PC-3 (cell line): ENCODE results near the gene FOXD1. TPM values are rescaled to one million over a fixed set of nuclear protein-coding genes. Genes with fewer than 3 reads are reported as not detected.

Experiments
- ATAC-seq: fragments of 200-7000 bp; cut with Tn5 transposase; 2 replicates; pipeline ENCODE4 v1.9.1; 2020; ENCODE audit warnings: mild to moderate bottlenecking, moderate library complexity
- BruUV-seq: library from RNA; stranded (reverse); fragments of 400-500 nt; replicated peaks from 2 replicates; lab custom pipeline; 2021; lab: Mats Ljungman, UMichigan
- CTCF ChIA-PET: fragments of 300-600 bp; sonication (Branson Sonifier 250); formaldehyde crosslinking; loops from one replicate; lab custom pipeline; 2022; ENCODE audit warnings: antibody characterized with exemption; lab: Charles Lee
- POLR2A ChIA-PET: fragments of 300-600 bp; sonication (Branson Sonifier 250); formaldehyde crosslinking; loops from one replicate; lab custom pipeline; 2022; ENCODE audit warnings: antibody characterized with exemption; ENCODE audit not compliant: unreplicated experiment; lab: Charles Lee
- DNase-seq: peaks from one replicate; pipeline ENCODE4 v3.0.0-alpha.2; 2015
- H2AFZ ChIP-seq: fragments of 300-600 bp; sonication (generic); 2 replicates; pipeline ENCODE4 v1.6.0; 2016; ENCODE audit warnings: antibody characterized with exemption, low read length
- H3F3A ChIP-seq: fragments of 300-600 bp; sonication (generic); one replicate; pipeline ENCODE4 v1.6.0; 2017; ENCODE audit warnings: antibody characterized with exemption, low read length, control low read depth, mild to moderate bottlenecking; ENCODE audit not compliant: unreplicated experiment
- H3K27ac ChIP-seq: fragments of 300-600 bp; sonication (generic); 2 replicates; pipeline ENCODE4 v1.5.1; 2016; ENCODE audit warnings: mild to moderate bottlenecking, low read length
- H3K27me3 ChIP-seq: fragments of 300-600 bp; sonication (generic); 2 replicates; pipeline ENCODE4 v1.6.1; 2016; ENCODE audit warnings: low read length, mixed read lengths
- H3K36me3 ChIP-seq: fragments of 300-600 bp; sonication (generic); 2 replicates; pipeline ENCODE4 v1.6.1; 2016; ENCODE audit warnings: low read depth, mixed run types, low read length, mixed read lengths
- H3K4me1 ChIP-seq: fragments of 300-600 bp; sonication (generic); 2 replicates; pipeline ENCODE4 v1.5.1; 2016; ENCODE audit warnings: low read length; ENCODE audit not compliant: insufficient read depth
- H3K4me2 ChIP-seq: fragments of 300-600 bp; sonication (generic); 2 replicates; pipeline ENCODE4 v1.6.0; 2016; ENCODE audit warnings: low read length
- H3K4me3 ChIP-seq: fragments of 300-600 bp; sonication (generic); 2 replicates; pipeline ENCODE4 v1.5.1; 2016; ENCODE audit warnings: mild to moderate bottlenecking, low read length, mixed read lengths
- H3K79me2 ChIP-seq: fragments of 300-600 bp; sonication (generic); 2 replicates; pipeline ENCODE4 v1.6.1; 2017; ENCODE audit warnings: low read length, mixed read lengths
- H3K9ac ChIP-seq: fragments of 300-600 bp; sonication (generic); 2 replicates; pipeline ENCODE4 v1.6.0; 2016; ENCODE audit warnings: mild to moderate bottlenecking, low read length
- H3K9me2 ChIP-seq: fragments of 300-600 bp; sonication (generic); replicated peaks from 2 replicates; pipeline ENCODE4 v1.6.1; 2016; ENCODE audit warnings: mixed run types, low read length, mixed read lengths
- H3K9me3 ChIP-seq: fragments of 300-600 bp; sonication (generic); 2 replicates; pipeline ENCODE4 v1.6.1; 2016; ENCODE audit warnings: low read length, mixed read lengths
- H4K20me1 ChIP-seq: fragments of 300-600 bp; sonication (generic); 2 replicates; pipeline ENCODE4 v1.6.1; 2016; ENCODE audit warnings: low read length, mixed read lengths
- CTCF ChIP-seq: fragments of 300-600 bp; sonication (generic); conservative IDR thresholded peaks from 2 replicates; pipeline ENCODE4 v1.5.1; 2017; ENCODE audit warnings: antibody characterized with exemption, low read depth, mild to moderate bottlenecking, low read length
- EZH2 ChIP-seq: fragments of 300-600 bp; sonication (generic); IDR thresholded peaks from one replicate; pipeline ENCODE4 v1.6.1; 2017; ENCODE audit warnings: antibody characterized with exemption, mild to moderate bottlenecking, low read length; ENCODE audit not compliant: unreplicated experiment
- EZH2phosphoT487 ChIP-seq: fragments of 300-600 bp; sonication (generic); IDR thresholded peaks from 2 replicates; pipeline ENCODE4 v1.6.1; 2018; ENCODE audit warnings: mild to moderate bottlenecking, antibody characterized with exemption, low read length, borderline replicate concordance
- intact Hi-C: fragments of 100-400 bp; cut with micrococcal nuclease; formaldehyde crosslinking; loops from 2 replicates; pipeline ENCODE4 v1.9.0; 2023
- total RNA-seq: library from RNA; depleted of rRNA; stranded (reverse); fragments of >200 nt; gene quantifications from 2 replicates; pipeline ENCODE4 v1.2.3, GENCODE V29; 2014

Gene FOXD1
- total RNA-seq, 1 experiment from 2014 or later: 10.3 TPM

DNA sequence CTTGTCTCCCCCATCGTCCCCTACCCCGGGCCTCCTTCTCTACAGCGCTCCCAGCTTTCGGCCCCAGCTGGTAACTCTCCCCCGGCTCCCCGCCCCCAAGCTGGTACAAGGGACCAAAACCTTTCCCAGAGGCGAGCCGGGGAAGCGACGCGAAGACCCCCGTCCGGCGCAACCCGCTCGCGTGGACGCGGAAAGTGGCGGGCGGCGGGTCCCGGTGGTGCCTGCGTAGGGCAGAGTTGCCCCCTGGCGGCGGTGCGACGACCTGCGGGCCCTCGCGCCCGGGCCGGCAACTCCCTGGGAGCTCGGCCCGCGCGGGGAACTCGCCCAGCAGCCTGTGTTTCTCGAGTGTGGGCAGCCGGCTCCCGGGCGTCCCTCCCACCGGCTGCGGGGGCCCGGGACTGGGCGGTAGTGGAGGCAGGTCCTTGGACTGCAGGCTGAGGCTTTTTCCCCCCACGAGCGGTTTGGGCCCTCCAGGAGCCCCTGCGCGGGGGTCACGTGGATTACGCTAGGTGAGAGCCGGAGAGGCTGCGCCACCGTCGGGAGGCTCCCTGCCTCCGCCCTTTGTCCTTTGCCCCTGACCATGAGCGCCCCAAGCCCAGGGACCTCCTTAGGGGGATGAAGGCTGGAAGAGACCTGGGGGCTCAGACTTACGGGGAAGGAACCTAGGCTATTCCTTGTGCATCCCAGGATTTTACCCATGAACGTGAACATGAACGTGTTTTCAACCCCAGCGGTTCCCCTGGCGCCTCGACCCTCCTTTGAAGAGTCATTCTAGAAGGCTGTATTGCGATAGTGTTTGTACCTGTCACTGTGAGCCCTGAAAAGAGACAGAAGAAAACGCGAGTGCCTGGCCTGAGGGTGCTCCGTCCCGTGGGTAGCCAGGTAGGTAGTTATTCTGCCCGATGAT is 2.9 kb upstream of the FOXD1 start:
- H3F3A ChIP-seq: no peaks in the 10 kb centered on the region
- H3K9ac ChIP-seq: peak overlapping the region; percentile 64
- no peaks in the 10 kb centered on the region for H3K27me3 ChIP-seq
- no peaks in the 10 kb centered on the region for H3K9me2 ChIP-seq
- peak; percentile 30 for ATAC-seq
- ChIA-PET CTCF (interaction anchor here (0.6 to 2.0 kb wide), 4 partner anchors 15 to 235 kb away, joined by 3 to 16 read pairs (median 8); no protein-coding TSS in a partner anchor), POLR2A (interaction anchor here (0.6 kb wide), 1 partner anchor 170 kb away, joined by 3 read pairs; no protein-coding TSS in a partner anchor)
- peak overlapping the region; percentile 68 for H3K4me3 ChIP-seq
- peak overlapping the region; percentile 95 for H2AFZ ChIP-seq
- BruUV-seq: no TSS peak
- no peaks in the 10 kb centered on the region for H3K36me3 ChIP-seq
- no peak overlapping the region for H3K27ac ChIP-seq
- H4K20me1 ChIP-seq: peaks cover 2% of the 10 kb centered on the region; the same call in 1 of the 2 replicates
- H3K4me1 ChIP-seq: peaks cover 5% of the 10 kb centered on the region
- H3K9me3 ChIP-seq: no peaks in the 10 kb centered on the region
- TF ChIP-seq EZH2 (no peak), CTCF (peak; percentile 75)
- H3K79me2 ChIP-seq: peaks cover 7% of the 10 kb centered on the region
- H3K4me2 ChIP-seq: peak overlapping the region; percentile 92
- intact Hi-C loops: loop anchor here (1.0 to 10.0 kb wide), 6 partner anchors 15 to 497 kb away; partner anchors contain the start of gene FCHO2
- peak; percentile 60 for DNase-seq

DNA sequence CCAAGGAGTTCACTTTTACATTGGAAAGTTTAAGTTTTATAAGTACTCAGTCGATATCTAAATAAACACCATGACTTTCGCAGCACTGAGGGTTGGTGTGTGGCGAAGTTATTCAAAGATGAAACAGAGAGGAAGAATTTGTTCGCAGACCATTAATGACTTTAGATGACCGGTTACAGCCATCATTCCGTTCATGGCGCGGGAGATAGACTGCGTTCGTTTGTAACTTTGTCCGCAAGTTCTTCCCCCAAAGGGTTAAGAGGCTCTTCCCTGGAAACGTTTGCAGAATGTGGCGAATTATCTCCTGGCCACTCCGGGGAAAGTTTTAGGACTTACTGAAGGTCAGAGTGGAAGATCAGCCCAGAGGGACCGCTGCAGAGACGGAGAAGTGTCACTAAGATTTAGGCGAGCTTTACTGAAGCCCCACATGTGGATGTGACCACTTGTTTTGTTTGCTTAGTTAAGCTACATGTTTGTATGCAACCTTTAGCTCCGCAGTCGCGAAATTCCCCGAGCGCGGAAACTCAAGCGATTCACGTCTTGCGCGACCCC is 2.2 kb upstream of the FOXD1 start:
- Histone ChIP-seq H2AFZ (peak overlapping the region; percentile 95), H3K27me3 (no peaks in the 10 kb centered on the region), H3K27ac (no peak overlapping the region), H3K4me2 (peak overlapping the region; percentile 92), H3K4me3 (peak overlapping the region; percentile 68), H3K4me1 (peaks cover 7% of the 10 kb centered on the region), H3K9me2 (no peaks in the 10 kb centered on the region), H3K36me3 (no peaks in the 10 kb centered on the region), H3K9me3 (no peaks in the 10 kb centered on the region), H3K9ac (peak overlapping the region; percentile 64; the same call in 1 of the 2 replicates), H3F3A (no peaks in the 10 kb centered on the region), H4K20me1 (peaks cover 9% of the 10 kb centered on the region; the same call in 1 of the 2 replicates), H3K79me2 (peaks cover 14% of the 10 kb centered on the region)
- POLR2A ChIA-PET: interaction anchor here (0.6 kb wide), 1 partner anchor 169 kb away, joined by 3 read pairs; no protein-coding TSS in a partner anchor
- BruUV-seq: no TSS peak
- no peak for DNase-seq
- CTCF ChIA-PET: interaction anchor here (0.6 to 2.0 kb wide), 4 partner anchors 16 to 235 kb away, joined by 3 to 16 read pairs (median 8); no protein-coding TSS in a partner anchor
- intact Hi-C loops: loop anchor here (1.0 to 10.0 kb wide), 6 partner anchors 14 to 496 kb away; partner anchors contain the start of gene FCHO2
- TF ChIP-seq EZH2phosphoT487 (no peak), CTCF (no peak), EZH2 (no peak)
- no peak for ATAC-seq
